Femur (tissue), 1 donor: ENCODE measurements around the gene ZDHHC7.

Source experiments
- DNase-seq: peaks from one replicate; pipeline ENCODE4 v3.0.0-alpha.2; 2017

Gene ZDHHC7

GRCh38 chr16:84992717-84993075, 18.6 kb downstream of the ZDHHC7 start:
- no peak for DNase-seq

- no peak for DNase-seq
These were observed 20.6 kb downstream of the ZDHHC7 start for GRCh38 chr16:84990782-84991181.

DNA sequence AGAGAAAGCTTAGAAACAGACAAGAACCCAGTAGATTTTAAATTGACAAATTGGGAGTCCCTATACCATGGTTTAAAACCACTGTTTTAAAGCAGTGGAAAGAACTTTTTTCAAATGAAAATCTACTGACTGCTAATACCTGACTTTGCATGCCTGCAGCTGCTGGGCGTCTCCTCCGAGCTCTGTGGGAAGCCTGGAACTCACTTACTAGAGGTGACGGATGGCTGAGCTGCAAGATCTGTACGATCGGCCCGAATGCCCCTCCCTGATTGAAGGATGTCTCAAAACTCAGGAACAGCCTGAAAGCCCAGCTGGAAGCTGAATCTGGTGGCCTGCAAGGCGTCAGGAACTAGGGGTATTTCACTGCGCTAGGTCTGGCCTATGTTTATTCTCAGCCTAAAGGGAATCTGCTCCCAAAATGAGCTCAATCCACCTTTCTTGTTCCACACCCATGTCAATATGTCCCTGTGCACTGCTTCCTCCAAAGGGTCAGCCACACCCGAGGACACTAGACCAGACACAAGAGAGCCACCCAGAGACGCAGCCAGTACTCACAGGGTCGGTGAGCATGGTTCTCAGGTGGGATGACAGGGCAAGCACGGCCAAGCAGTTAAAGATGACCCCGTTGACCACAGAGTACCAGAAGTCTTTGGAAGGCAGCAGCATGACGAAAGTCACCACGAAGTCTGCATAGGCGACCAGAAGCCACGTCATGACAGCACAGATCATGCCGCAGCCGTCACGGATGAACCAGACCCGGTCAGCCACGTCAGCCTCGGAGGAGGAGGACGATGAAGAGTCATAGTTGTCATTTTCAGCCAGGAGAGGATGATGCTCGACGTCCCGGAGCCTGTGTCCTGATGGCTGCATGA, 21.4 kb downstream of the ZDHHC7 start:
- no peak for DNase-seq

- DNase-seq, result no peak
These were observed 22.8 kb downstream of the ZDHHC7 start for GRCh38 chr16:84988328-84989080.

DNA sequence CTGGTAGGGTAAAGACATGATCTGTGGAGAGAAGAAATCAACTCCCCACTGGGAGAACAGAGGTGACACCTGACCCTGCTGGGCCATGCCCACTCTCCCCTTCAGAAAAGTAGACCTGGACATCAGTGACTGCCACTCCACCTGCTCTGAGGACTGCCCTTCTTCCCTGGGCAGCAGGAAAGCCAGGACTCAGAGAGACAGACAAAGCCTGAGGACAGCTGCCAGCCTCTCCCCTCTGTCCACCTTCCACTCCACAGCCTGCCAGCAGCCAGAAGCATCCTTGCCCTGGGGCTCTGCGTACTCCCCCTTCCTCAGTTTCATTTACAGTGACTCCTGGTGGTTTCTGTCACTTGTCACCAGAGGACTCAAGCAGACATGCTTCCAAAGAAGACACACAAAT, 24.5 kb downstream of the ZDHHC7 start:
- DNase-seq, result no peak

- no peak for DNase-seq
These were observed 25.2 kb downstream of the ZDHHC7 start for GRCh38 chr16:84986102-84986501.

GRCh38 chr16:84985079-84986065, 26.0 kb downstream of the ZDHHC7 start:
- no peak for DNase-seq

DNA sequence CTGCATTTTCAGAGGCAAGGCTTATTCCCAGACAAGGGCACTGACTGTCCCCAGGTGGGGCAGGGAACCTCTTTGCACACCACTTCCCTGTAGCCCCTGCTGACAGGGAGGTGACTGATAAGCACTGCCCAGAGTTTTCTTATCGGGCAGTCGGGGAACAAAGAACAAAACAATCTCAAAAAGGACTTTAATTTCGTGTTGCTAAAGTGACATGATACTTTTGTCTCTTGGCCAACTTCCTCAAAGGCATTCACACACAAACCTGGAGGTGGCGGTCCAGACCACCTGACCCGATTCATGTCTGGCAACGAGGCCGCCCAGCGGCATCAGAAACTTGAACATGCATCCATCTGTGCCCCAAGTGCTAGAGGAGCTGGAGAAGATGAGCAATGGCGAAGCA, 28.9 kb downstream of the ZDHHC7 start:
- no peak for DNase-seq

- no peak for DNase-seq
These were observed 31.8 kb downstream of the ZDHHC7 start for GRCh38 chr16:84979516-84979915.

GRCh38 chr16:84976644-84977400, 34.5 kb downstream of the ZDHHC7 start:
- DNase-seq, result peak; percentile 46

GRCh38 chr16:84975522-84975921, 35.8 kb downstream of the ZDHHC7 start:
- no peak for DNase-seq

GRCh38 chr16:84975066-84975465, 36.3 kb downstream of the ZDHHC7 start:
- no peak for DNase-seq

- DNase-seq, result no peak
These were observed 37.4 kb downstream of the ZDHHC7 start for GRCh38 chr16:84973776-84974523.

DNA sequence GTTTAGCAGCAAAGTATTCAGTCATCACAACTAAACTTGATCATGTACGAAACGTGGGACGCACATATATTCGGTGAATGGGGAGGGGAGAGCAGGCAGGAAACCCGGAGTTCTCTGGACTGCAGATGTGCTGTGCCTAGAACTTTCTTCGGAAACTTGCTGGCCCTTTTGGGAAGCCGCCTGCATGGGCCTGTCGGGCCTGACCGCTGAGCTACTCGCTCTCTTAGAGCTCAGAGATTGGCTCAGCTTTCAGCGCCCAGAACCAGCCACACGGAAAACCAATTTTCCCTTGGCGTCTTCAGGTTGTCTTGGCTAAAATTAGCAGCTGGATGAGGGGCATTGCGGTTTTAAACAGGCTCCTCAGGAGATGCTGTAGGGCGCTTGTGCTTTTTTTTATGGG, 38.1 kb downstream of the ZDHHC7 start:
- DNase-seq, result no peak

GRCh38 chr16:84970447-84971127, 40.7 kb downstream of the ZDHHC7 start:
- peak; percentile 86 for DNase-seq

GRCh38 chr16:84967828-84968227, 43.5 kb downstream of the ZDHHC7 start:
- no peak for DNase-seq

GRCh38 chr16:84965428-84966415, 45.6 kb downstream of the ZDHHC7 start:
- no peak for DNase-seq

DNA sequence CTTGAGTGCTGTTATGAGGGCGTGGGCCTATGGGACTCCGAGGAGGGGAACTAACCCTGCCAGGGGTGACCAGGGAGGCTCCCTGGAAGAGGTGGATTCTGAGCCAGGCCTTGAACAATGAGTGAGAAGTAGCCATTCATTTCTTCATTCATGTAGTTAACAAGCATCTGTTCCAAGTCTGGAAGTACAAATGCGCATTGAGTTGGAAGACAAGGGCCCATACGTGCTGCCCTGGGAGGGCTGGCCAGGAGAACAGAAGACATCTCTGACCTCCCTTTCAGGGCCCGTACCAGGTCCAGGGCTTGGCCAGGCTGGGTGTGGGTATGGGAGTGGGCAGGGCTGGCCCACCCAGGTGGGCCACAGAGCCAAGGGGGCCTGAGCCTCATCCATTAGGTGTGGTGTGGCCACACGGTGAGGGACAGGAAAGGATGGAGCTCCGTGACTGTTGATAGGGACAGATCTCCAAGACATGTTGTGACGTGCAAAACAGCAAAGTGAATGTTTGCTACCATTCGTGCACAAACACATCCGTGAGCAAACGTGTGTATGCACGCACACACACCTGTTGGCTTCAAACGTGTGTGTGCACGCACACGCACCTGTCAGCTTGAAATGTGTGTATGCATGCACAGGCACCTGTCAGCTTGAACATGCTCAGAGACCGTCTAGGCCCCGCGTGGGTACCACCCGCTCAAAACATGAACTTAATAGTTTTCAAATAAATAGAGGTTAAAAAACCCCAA, 46.8 kb downstream of the ZDHHC7 start:
- no peak for DNase-seq

DNA sequence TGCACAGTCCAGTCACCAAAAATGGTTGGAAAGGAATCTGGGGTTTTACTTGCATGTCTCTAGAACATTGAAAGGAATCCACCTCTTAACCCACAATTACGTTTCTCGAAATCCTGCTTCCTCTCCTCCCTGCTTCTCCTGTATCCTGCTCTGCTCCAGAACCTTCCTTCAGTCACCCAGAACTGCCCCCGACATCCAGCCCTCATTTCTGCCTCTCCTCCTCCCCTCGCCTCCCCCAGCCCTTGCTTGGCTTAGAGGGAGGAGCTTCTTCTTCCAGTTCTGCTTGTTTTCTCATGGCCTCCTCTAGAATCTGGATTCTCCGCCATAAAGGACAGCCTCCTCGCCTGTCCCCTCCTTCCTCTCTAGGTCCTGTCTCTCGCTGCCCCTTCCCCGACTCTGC, 48.3 kb downstream of the ZDHHC7 start:
- no peak for DNase-seq
